T-helper 22 cell (primary cell): ENCODE measurements around the gene SLC43A1.
A peak's percentile ranks its signal among the peaks of the same experiment; 100 is the strongest.
"Not testable (repeated sequence)": the region's sequence is repeated elsewhere in the genome, so short reads cannot be mapped to it uniquely, and the experiment has no call there.

Source experiments
- DNase-seq: peaks from one replicate; pipeline ENCODE4 v3.0.0-alpha.2; 2020; ENCODE audit warnings: low read depth

The SLC43A1 gene

GRCh38 chr11:57460758-57461749 lies 54.4 kb downstream of the SLC43A1 start:
- DNase-seq = no peak

DNA sequence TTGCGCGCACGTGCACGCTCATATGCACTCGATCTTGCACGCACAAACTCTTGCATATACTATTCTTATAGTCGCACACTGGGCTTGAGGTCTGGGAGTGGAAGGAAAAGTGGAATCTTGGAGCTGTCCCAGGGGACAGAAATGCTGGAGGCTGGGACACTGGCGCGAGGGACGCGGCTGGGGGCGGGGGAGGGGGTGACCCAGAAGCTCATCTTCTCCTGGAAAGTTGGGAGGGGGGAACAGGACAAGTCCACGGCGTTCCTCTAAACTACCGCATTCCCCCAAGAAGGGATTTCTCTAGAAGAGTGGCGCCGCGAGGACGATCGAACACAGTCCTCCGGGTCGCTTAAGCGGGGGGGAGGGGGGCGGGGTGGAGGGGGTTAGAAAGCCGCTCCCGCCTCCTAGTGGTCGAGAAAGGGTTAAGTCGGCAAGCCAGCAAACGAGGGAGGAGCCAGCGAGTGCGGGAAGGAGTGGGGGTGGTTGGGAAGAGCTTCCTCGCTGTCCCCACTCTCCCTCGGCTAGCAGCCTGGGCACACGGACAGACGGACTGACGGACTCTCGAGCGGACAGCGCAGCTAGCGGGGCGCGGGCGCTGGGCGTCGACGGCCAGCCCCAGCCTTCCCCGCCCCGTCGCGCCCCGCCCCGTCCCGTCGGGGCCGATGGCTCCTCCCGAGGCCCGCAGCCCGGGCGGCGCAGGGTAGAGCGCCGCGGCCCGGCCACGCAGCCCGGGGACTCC lies 55.3 kb downstream of the SLC43A1 start, which contains the start of gene RTN4RL2:
RTN4RL2 (plus strand) TSS at position 507 of the 736 bp plus-strand sequence. CDS start 338 bp downstream, outside the sequence.
- no peak for DNase-seq

DNA sequence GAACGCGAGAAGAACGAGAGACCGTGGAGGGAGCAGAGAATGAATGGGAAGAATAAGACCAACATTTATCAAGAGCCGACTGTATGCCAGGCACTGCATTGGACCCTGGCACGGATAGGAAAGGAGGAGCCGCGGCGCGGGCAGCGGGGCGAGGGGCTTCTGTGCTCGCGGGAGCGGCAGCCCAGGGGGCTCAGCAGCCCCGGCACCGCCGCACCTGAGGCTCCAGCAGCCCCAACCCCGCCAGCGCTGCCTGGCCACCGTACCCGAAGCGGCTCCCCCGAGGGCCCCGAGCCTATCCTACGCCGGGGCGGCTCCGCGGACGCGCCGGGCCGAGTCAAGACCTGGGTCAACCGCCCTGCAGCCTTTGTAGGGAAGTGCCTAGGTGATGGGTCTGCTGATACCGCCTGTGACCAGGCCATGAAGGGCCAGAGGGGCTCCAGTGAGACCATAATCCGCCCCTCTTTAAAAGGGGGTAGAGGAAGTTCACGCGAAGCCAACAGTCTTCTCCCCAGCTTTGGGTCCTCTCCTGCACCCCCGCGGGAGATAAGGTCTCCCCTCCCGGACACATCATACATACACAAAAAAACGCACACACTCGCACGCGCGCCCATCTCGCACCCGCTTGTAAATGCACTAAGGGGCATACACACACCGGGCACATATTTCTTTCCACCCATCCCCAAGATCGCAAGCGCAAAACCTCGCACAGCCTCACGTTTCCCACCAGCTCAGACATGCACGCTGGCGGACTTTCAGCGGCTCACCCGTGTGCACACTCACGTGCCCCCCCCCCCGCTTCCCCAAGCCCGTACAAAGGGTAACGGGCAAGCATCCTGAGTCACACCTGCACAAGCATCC lies 56.1 kb downstream of the SLC43A1 start:
- no peak for DNase-seq

DNA sequence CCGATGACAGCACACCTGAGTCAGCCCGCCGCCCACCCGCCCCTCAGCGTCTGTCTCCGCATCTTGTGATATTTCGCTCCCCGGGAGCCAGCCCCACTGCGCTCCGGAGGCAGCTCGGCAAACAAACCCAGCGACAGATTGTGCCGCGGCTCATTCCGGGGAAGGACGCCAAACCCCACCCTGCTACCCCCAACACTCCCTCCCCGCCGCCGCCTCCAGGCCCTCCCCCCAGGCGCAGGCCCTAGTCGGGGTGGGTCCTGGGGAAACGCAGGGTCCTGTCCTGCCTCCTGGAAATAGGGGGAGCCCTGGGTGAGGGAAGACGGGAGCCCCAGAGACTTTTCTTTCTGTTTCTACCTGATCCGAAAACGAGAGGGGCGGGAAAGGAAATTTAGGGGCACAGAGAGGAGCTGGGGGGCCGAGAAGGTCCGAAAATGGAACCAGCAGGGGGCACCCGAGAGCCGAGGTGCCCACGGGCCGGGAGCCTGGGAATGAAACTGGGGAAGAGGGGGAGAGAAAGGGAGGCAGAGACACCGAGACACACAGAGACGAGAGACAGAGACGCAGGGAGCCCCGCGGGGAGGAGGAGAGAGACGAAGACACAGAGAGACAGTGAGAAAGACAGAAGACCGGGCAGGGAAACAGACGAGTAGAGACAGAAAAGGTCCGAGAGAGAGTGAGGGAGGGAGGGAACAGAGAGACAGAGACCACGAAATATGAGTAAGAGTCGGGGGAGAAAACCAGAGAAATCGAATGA lies 56.9 kb downstream of the SLC43A1 start:
- no peak for DNase-seq

DNA sequence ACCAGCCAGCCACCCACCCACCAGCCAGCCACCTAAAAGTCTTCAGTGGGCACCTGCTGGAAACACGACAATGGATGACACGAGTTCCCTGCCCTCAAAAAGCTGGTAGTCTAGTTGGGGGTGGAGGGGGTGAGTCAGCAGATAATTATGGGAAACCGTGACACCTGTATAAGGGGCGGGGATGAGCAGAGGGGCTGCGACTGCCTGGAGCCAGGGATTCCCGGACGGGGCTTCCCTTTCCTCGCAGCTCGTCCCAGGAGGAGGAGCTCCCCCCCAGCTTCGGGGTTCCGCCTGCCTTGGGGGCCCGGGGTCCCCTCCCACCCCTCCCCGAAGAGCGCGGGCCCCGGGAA lies 57.5 kb downstream of the SLC43A1 start:
- no peak for DNase-seq

DNA sequence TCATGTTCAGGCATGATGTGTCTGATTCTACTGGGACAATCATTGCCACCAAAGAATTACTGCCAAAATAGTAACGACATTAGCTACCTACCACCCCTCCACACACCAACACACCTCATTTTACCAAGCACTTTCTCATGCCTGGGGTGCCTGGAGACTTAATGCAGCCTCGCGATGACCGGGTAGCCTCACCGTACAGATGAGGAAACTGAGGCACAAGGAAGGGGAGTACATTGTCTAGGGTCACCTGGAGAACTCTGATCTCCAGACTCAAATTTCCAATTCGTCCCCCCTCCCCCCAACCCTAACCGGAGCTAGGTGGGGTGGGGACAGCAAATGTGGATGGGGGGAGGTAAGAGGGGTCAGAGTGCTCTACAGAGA lies 57.9 kb downstream of the SLC43A1 start:
- DNase-seq = no peak

DNA sequence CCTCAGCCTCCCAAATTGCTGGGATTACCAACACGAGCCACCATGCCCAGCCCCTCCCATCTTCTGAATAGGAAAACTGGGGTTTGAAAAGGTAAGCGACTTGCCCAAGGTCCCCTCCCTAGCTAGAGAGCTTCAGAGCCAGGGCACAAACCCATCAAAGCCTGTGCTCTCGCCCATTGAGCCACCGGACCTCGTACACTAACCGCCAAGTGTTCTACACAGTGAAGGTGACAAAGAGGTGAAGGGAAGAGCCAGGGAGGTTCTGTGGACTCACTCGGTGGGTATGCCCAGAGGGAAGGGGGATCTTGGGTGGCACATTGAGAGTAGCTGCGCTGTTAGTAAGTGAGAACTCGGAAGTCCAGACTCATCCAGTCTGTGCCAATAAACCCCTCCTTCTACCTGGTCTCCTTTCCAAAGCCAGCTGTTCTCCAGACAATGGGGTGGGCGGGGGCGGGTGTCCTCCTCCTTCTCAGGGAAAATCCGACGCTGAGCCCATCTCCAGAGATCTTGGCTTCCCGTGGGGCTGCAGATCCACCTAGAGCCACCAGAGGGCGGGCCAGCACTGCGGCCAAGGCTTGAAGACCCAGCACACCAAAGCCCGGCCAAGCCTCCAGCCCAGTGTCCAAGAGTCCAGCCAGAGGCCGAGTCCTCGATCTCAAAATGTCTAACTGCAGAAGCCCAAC lies 58.4 kb downstream of the SLC43A1 start:
- peak; percentile 35 for DNase-seq

DNA sequence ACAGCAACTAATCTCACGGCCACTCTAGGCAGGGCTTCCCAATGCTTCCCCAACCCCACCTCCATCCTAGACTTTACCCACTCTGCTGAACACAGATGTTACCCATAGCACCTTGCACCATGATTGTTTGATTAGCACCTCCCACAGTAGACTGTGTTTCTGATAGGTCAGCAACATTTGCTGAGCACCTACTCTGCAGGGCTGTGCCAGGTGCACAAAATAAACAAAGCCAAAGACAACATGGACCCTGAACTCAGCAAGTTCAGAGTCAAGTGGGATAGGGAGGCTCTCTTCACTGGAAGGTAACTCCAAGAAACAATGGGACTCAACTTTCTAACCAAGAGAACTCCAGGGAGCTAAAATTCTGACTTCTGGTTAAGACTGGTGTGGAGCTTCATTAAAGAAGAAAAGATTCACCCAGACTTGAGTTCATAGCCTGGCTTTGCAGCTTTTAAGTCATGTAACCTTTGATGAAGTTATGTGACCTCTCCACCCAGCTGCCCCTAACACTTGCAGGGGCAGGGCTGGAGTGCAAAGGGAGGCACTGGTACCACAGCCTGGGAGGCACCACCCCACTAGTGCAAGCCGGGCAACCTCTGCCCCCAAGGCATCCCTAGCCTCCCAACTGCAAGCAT lies 61.8 kb downstream of the SLC43A1 start:
- no peak for DNase-seq

- no peak for DNase-seq
Measured at GRCh38 chr11:57446055-57446454, 69.4 kb downstream of the SLC43A1 start.

DNA sequence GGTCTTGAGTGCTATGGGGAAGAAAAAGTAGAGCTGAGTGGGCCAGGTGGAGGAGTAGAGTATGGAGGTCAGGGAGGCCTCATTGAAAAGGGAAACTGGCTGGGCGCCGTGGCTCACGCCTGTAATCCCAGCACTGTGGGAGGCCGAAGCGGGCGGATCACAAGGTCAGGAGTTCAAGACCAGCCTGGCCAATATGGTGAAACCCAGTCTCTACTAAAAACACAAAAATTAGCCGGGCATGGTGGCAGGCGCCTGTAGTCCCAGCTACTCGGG lies 70.4 kb downstream of the SLC43A1 start:
- DNase-seq = not testable (repeated sequence)

- DNase-seq = no peak
Measured at GRCh38 chr11:57444362-57445121, 71.0 kb downstream of the SLC43A1 start.

DNA sequence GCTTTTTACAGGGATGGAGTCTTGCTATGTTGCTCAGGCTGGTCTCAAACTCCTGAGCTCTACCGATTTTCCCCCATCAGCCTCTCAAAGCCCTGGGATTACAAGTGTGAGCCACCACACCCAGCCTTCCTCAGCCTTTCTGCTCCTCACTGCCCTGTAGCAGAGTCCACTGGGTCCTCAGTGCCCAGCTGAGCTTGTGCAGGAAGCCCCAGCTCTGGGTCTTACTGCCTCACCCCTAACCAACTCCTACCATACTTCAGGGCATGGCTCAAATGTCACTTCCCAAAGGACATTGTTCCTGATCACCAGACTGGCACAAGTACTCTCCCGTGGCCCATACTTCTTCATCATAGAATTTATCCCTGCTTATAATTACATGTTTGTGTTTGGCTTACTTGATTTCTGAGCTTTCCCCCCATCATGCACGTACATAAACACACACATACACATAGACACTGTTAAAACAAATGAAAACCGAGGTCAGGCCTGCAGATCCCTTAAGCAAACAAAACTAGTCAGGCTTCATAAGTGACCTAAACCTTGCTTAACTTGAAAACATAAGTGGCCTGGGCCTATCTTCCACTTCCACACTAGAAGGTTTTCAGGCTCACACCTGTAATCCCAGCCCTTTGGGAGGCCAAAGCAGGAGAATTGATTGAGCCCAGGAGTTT lies 74.6 kb downstream of the SLC43A1 start:
- DNase-seq = no peak

DNA sequence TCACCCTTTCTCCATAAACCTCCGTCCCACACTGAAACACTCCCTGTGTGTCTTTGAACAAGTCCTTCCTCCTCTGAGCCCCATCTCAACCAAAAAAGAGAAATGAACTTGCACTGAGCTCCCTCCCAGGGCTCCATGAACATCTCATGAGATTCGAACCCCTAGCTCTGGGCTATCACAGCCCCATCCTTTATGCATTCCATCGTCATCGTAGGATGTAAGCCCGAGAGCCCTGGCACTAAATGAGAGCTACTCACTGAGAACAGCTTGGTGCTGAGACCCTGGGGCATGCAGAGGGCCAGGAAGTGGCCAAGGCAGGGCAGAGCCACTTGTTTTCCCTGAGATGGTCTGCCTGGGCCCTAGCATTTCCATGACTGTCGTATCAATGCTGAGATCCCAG lies 75.7 kb downstream of the SLC43A1 start:
- no peak for DNase-seq

GRCh38 chr11:57438345-57439285 lies 76.9 kb downstream of the SLC43A1 start:
- DNase-seq = no peak

- no peak for DNase-seq
Measured at GRCh38 chr11:57436031-57436430, 79.5 kb downstream of the SLC43A1 start.

DNA sequence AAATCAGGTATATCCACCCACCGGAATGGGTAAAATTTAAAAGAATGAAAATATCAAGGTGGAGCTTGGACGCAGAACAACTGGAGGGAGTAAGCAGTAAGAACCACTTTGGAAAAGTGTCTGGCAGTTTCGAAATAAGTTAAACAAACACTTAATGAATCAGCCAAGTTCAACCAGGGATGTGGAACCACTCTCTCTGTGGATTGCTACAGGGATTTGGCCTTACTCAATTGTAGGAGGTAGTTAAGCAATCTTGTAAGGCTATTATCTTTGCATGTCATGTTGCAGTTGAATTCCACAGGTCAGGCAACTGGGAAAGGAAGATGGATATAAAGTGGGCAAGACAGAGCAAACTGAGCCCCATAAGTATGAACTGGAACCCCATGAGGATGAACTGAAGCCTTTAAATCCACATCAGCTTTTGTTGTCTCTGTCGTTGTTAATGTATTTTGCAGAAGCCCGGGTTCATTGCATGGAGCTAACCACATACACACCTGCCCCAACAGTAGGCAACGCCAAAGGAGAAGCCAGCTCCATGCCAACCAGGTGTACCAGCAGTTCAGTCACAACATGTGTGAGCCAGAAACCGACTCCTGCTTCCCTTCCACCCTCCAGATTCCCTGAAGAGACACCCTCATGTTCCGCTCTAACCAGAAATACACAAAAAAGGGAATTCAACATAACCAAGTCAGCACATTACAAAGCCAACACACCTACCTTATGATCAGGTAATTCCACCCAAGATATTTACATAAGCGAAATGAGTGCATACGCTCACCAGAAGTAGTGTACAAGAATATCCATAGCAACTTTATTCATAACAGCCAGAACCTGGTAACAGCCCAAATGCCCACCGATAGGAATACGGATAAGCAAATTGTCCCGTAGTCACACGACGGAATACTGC lies 80.6 kb downstream of the SLC43A1 start:
- no peak for DNase-seq
